Measurements from ENCODE around the gene DNAAF1.

Gene DNAAF1

DNA sequence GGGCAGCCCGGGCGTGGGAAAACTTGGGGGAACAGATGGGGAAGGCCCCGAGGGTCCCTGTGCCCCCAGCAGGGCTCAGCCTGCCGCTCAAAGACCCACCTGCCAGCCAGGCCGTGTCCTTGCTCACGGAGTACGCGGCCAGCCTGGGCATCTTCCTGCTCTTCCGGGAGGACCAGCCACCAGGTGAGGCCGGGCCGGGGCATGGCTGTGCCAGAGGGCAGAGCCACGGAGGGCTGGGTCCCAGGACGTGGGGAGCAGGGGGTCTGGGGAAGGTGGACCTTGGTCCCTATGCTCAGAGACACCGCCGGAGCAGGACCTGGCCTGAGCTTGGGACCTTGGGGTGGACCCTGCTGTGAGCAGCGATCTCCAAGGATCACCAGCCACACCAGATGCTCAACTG is 46.4 kb downstream of the DNAAF1 start:
- TF ChIP-seq, protein P1, sequence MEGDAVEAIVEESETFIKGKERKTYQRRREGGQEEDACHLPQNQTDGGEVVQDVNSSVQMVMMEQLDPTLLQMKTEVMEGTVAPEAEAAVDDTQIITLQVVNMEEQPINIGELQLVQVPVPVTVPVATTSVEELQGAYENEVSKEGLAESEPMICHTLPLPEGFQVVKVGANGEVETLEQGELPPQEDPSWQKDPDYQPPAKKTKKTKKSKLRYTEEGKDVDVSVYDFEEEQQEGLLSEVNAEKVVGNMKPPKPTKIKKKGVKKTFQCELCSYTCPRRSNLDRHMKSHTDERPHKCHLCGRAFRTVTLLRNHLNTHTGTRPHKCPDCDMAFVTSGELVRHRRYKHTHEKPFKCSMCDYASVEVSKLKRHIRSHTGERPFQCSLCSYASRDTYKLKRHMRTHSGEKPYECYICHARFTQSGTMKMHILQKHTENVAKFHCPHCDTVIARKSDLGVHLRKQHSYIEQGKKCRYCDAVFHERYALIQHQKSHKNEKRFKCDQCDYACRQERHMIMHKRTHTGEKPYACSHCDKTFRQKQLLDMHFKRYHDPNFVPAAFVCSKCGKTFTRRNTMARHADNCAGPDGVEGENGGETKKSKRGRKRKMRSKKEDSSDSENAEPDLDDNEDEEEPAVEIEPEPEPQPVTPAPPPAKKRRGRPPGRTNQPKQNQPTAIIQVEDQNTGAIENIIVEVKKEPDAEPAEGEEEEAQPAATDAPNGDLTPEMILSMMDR (IDR thresholded peaks at IDR 0.05; ENCODE audit: low read depth, low read length): no peak
- DNase-seq: no peak
- Histone ChIP-seq H3K27me3 (no peaks in the 10 kb centered on the region), H3K36me3 (no peaks in the 10 kb centered on the region), H3K4me3 (ENCODE audit: low read depth, low read length) (no peak overlapping the region), H3K9me3 (no peaks in the 10 kb centered on the region), H3K4me1 (no peaks in the 10 kb centered on the region)

DNA sequence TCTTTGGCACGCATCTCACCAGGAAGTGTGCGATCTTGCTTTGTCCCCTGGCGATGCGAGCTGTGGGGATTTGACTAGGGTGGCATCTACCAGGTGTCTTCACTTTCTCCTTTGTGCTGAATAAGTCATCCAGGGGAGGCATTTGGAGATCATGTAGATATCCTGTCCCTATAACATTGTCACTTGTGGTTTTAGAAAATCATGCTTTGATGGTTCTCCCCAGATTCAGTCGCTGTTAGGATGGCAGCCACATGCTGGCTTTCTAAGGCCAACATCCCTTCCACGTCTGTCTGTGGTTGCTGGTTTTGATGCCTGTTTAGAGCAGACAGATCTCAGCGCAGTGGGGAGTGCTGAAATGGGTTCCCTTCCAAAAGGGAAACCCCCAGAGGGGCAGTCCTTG is 48.4 kb downstream of the DNAAF1 start:
- Histone ChIP-seq H3K4me3 (ENCODE audit: low read depth, low read length) (no peak overlapping the region), H3K27me3 (no peaks in the 10 kb centered on the region), H3K4me1 (no peaks in the 10 kb centered on the region), H3K36me3 (no peaks in the 10 kb centered on the region), H3K9me3 (no peaks in the 10 kb centered on the region)
- TF ChIP-seq, protein P1 (IDR thresholded peaks at IDR 0.05; ENCODE audit: low read depth, low read length): no peak
- DNase-seq: no peak

DNA sequence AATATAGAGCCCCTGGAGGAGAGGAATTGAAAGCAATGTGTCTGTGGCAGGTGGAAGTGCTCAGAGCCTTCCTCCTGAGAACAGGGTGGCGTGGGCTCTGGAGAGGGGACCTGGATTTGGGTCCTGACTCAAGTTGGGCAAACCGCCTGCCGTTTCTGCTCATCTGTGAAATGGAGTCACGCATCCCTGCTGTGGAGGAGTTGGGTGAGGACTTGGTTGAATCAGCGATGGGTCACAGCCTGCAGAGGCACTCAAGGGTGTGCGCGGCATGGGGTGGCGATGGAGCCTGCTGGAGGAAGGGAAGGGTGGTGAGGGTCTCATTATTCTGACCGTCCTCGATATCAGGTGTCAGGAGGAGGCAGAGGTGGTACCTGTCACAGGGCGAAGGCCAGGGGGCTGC is 48.9 kb downstream of the DNAAF1 start:
- no peaks in the 10 kb centered on the region for H3K27me3 ChIP-seq

DNA sequence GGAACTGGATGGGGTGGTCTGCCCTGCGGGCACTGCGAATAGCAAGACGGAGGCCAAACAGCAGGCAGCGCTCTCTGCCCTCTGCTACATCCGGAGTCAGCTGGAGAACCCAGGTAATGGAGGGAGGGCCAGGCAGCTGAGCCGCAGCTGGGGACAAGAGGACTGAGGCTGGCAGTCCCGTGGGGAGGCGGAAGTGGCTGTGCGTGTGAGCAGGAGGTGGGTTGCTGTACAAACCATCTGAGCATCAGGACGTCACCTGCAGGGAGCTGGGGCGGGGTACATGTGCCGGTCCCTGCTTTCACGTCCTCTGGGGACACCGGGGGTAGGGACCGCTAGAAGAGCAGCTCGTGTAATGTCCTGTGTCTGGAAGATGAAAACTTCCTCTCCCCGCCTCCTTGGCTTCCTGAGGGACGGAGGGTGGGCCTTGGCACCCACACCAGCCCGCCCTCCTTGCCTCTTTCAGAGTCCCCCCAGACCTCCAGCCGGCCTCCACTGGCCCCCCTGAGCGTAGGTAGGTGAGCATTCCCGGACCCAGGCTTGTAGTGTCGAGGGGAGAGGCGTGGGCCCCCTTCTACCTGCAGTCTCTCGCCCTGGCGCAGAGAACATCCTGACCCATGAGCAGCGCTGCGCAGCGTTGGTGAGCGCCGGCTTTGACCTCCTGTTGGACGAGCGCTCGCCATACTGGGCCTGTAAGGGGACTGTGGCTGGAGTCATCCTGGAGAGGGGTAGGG is 49.5 kb downstream of the DNAAF1 start:
- Histone ChIP-seq H3K27me3 (no peaks in the 10 kb centered on the region), H3K4me3 (ENCODE audit: low read depth, low read length) (no peak overlapping the region), H3K9me3 (no peaks in the 10 kb centered on the region), H3K4me1 (no peaks in the 10 kb centered on the region), H3K36me3 (no peaks in the 10 kb centered on the region)
- DNase-seq: no peak
- TF ChIP-seq, protein P1 (IDR thresholded peaks at IDR 0.05; ENCODE audit: low read depth, low read length): no peak

More for the DNA sequence above, 48.9 kb downstream of the DNAAF1 start:
- Histone ChIP-seq H3K4me1 (no peaks in the 10 kb centered on the region), H3K36me3 (no peaks in the 10 kb centered on the region), H3K9me3 (no peaks in the 10 kb centered on the region), H3K4me3 (ENCODE audit: low read depth, low read length) (no peak overlapping the region)
- TF ChIP-seq, protein P1 (IDR thresholded peaks at IDR 0.05; ENCODE audit: low read depth, low read length): no peak
- no peak for DNase-seq

DNA sequence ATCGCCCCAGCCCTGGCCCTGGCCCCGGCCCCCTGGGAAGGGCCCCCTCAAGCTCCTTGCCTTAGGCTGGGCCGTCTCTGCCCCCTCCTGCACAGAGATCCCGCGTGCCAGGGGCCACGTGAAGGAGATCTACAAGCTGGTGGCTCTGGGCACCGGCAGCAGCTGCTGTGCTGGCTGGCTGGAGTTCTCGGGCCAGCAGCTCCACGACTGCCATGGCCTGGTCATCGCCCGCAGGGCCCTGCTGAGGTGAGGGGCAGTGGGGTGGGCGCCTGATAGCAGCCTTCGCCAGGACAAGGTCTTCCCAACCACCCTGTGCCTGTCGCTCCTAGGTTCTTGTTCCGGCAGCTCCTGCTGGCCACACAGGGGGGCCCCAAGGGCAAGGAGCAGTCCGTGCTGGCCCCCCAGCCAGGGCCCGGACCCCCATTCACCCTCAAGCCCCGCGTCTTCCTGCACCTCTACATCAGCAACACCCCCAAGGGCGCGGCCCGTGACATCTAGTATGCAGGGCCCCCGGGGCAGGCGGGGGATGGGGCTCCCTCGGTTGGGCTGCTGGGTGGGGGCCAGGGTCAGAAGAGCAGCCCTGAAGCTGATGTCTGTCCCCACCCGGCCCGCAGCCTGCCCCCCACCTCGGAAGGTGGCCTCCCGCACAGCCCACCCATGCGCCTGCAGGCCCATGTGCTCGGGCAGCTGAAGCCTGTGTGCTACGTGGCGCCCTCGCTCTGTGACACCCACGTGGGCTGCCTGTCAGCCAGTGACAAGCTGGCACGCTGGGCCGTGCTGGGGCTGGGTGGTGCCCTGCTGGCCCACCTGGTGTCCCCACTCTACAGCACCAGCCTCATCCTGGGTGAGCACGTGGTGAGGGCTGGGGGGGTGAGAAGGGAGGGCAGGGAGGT is 50.3 kb downstream of the DNAAF1 start:
- no peaks in the 10 kb centered on the region for H3K27me3 ChIP-seq
- no peaks in the 10 kb centered on the region for H3K4me1 ChIP-seq
- H3K9me3 ChIP-seq: no peaks in the 10 kb centered on the region
- TF ChIP-seq, protein P1 (IDR thresholded peaks at IDR 0.05; ENCODE audit: low read depth, low read length): no peak
- no peaks in the 10 kb centered on the region for H3K36me3 ChIP-seq
- no peak for DNase-seq
- H3K4me3 ChIP-seq (ENCODE audit: low read depth, low read length): no peak overlapping the region

DNA sequence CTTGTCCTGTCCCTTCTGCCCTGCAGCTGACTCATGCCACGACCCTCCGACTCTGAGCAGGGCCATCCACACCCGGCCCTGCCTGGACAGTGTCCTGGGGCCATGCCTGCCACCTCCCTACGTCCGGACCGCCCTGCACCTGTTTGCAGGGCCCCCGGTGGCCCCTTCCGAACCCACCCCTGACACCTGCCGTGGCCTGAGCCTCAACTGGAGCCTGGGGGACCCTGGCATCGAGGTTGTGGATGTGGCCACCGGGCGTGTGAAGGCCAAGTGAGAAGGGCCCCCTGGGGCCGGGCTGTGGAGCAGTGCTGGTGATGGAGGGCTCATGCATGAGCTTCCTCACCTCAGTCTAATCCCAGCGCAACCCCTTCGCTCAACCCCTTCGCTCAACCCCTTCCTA is 51.0 kb downstream of the DNAAF1 start:
- H3K9me3 ChIP-seq: no peaks in the 10 kb centered on the region
- no peaks in the 10 kb centered on the region for H3K27me3 ChIP-seq
- no peaks in the 10 kb centered on the region for H3K36me3 ChIP-seq
- H3K4me1 ChIP-seq: no peaks in the 10 kb centered on the region
- H3K4me3 ChIP-seq (ENCODE audit: low read depth, low read length): no peak overlapping the region
- DNase-seq: no peak
- TF ChIP-seq, protein P1 (IDR thresholded peaks at IDR 0.05; ENCODE audit: low read depth, low read length): no peak
